BLaER1 treated with 17β-estradiol and CSF1 and Interleukin-3, amounts not matched to agents 10 nM and 100 nM (cell line): ENCODE results near the gene TMEM190.
"Not testable (repeated sequence)": the region's sequence is repeated elsewhere in the genome, so short reads cannot be mapped to it uniquely, and the experiment has no call there.

ENCODE experiments used
- H3K27ac ChIP-seq, 11 experiments: shearing (Covaris generic); formaldehyde crosslinking; 2 replicates each; pipeline ENCODE4 v1.8.1; 2022
- H3K27me3 ChIP-seq, 11 experiments: shearing (Covaris generic); formaldehyde crosslinking; 2 replicates each; pipeline ENCODE4 v1.8.1; 2022
- H3K36me3 ChIP-seq, 11 experiments: shearing (Covaris generic); formaldehyde crosslinking; 2 replicates each; pipeline ENCODE4 v1.8.1; 2022
- H3K4me1 ChIP-seq, 10 experiments: shearing (Covaris generic); formaldehyde crosslinking; 2 replicates each; pipeline ENCODE4 v1.8.1; 2022
- H3K4me2 ChIP-seq, 11 experiments: shearing (Covaris generic); formaldehyde crosslinking; 2 replicates each; pipeline ENCODE4 v1.8.1; 2022
- H3K4me3 ChIP-seq, 10 experiments: shearing (Covaris generic); formaldehyde crosslinking; 2 replicates each; pipeline ENCODE4 v1.8.1; 2022
- H3K9ac ChIP-seq, 11 experiments: shearing (Covaris generic); formaldehyde crosslinking; 2 replicates each; pipeline ENCODE4 v1.8.1; 2022
- H3K9me3 ChIP-seq, 11 experiments: shearing (Covaris generic); formaldehyde crosslinking; replicated peaks in 1 of 11; 2 replicates each; pipeline ENCODE4 v1.8.1; 2022
- H4K20me1 ChIP-seq, 11 experiments: shearing (Covaris generic); formaldehyde crosslinking; 2 replicates each; pipeline ENCODE4 v1.8.1; 2022
- Cebpa-rat ChIP-seq, 11 experiments: shearing (Covaris generic); IDR thresholded peaks; 2 replicates each; pipeline ENCODE4 v1.8.1; 2022

The TMEM190 gene

GRCh38 chr19:55407800-55408532 is 31.3 kb downstream of the TMEM190 start:
- Histone ChIP-seq H3K9ac (peak overlapping the region; percentile 97 to 100 (median 99)), H3K27ac (peak overlapping the region; percentile 91 to 99 (median 96)), H3K4me1 (peaks cover 37 to 46% (median 44%) of the 10 kb centered on the region in 10 experiments), H3K36me3 (peaks cover 23 to 39% (median 37%) of the 10 kb centered on the region in 11 experiments), H3K4me3 (peak overlapping the region; percentile 89 to 100 (median 98)), H3K4me2 (peak overlapping the region; percentile 44 to 100 (median 84)), H3K9me3 (peaks cover 0 to 26% (median 17%) of the 10 kb centered on the region in 11 experiments; a peak in 15 of 22 replicates), H3K27me3 (no peaks in the 10 kb centered on the region), H4K20me1 (peaks cover 8 to 46% (median 40%) of the 10 kb centered on the region in 11 experiments; a peak in 21 of 22 replicates)
- no peak for TF ChIP-seq Cebpa-rat (IDR thresholded peaks at IDR 0.05)

- no peak for TF ChIP-seq Cebpa-rat (IDR thresholded peaks at IDR 0.05)
- Histone ChIP-seq H4K20me1 (peaks cover 3 to 41% (median 35%) of the 10 kb centered on the region in 11 experiments; a peak in 21 of 22 replicates), H3K27ac (peak overlapping the region; percentile 91 to 99 (median 96)), H3K9me3 (peaks cover 0 to 26% (median 17%) of the 10 kb centered on the region in 11 experiments; a peak in 15 of 22 replicates), H3K4me2 (peak overlapping the region; percentile 44 to 88 (median 76)), H3K9ac (peak overlapping the region; percentile 69 to 100 (median 79)), H3K4me3 (peak overlapping the region; percentile 14 to 98 (median 51); a peak in 18 of 20 replicates), H3K27me3 (no peaks in the 10 kb centered on the region), H3K36me3 (peaks cover 18 to 34% (median 31%) of the 10 kb centered on the region in 11 experiments), H3K4me1 (peaks cover 36 to 41% (median 39%) of the 10 kb centered on the region in 10 experiments)
These were observed 31.9 kb downstream of the TMEM190 start for GRCh38 chr19:55408533-55408872.

GRCh38 chr19:55409179-55409578 is 32.6 kb downstream of the TMEM190 start:
- Histone ChIP-seq H3K27ac (peak overlapping the region in 8 of 11 experiments; percentile 91 to 99 (median 97); a peak in 15 of 22 replicates), H3K9me3 (peaks cover 0 to 26% (median 17%) of the 10 kb centered on the region in 11 experiments; a peak in 15 of 22 replicates), H3K36me3 (peaks cover 13 to 27% (median 25%) of the 10 kb centered on the region in 11 experiments), H3K4me1 (peaks cover 30 to 38% (median 33%) of the 10 kb centered on the region in 10 experiments), H4K20me1 (peaks cover 3 to 34% (median 28%) of the 10 kb centered on the region in 11 experiments; a peak in 21 of 22 replicates), H3K4me3 (peak overlapping the region in 1 of 10 experiments; percentile 52; a peak in 1 of 20 replicates), H3K4me2 (peak overlapping the region in 2 of 11 experiments; percentile 76 to 88; a peak in 3 of 22 replicates)
- not testable (repeated sequence) for H3K9ac ChIP-seq, H3K27me3 ChIP-seq

GRCh38 chr19:55410168-55410567 is 33.5 kb downstream of the TMEM190 start:
- H3K36me3 ChIP-seq = peaks cover 9 to 17% (median 16%) of the 10 kb centered on the region in 11 experiments; a peak in 21 of 22 replicates
- peaks cover 3 to 24% (median 18%) of the 10 kb centered on the region in 11 experiments; a peak in 21 of 22 replicates for H4K20me1 ChIP-seq
- no peak overlapping the region for H3K4me3 ChIP-seq
- peaks cover 21 to 29% (median 23%) of the 10 kb centered on the region in 10 experiments for H3K4me1 ChIP-seq
- no peak overlapping the region for H3K4me2 ChIP-seq
- H3K9ac ChIP-seq = no peak overlapping the region
- no peak overlapping the region for H3K27ac ChIP-seq
- peaks cover 0 to 26% (median 17%) of the 10 kb centered on the region in 11 experiments; a peak in 15 of 22 replicates for H3K9me3 ChIP-seq
- no peaks in the 10 kb centered on the region for H3K27me3 ChIP-seq
- no peak for TF ChIP-seq Cebpa-rat (IDR thresholded peaks at IDR 0.05)

- H3K9ac ChIP-seq = peak overlapping the region in 9 of 11 experiments; percentile 22 to 54 (median 42); a peak in 11 of 22 replicates
- no peaks in the 10 kb centered on the region for H4K20me1 ChIP-seq
- no peaks in the 10 kb centered on the region for H3K27me3 ChIP-seq
- H3K4me2 ChIP-seq = peak overlapping the region; percentile 42 to 83 (median 59); a peak in 20 of 22 replicates
- H3K4me1 ChIP-seq = peaks cover 32 to 57% (median 47%) of the 10 kb centered on the region in 10 experiments
- H3K36me3 ChIP-seq = no peaks in the 10 kb centered on the region; a peak in 1 of 22 replicates
- no peak for TF ChIP-seq Cebpa-rat (IDR thresholded peaks at IDR 0.05)
- peaks cover 0 to 17% (median 13%) of the 10 kb centered on the region in 11 experiments; a peak in 20 of 22 replicates for H3K9me3 ChIP-seq
- H3K27ac ChIP-seq = peak overlapping the region in 10 of 11 experiments; percentile 23 to 70 (median 40); a peak in 16 of 22 replicates
- H3K4me3 ChIP-seq = peak overlapping the region in 1 of 10 experiments; percentile 0; a peak in 1 of 20 replicates
These were observed 41.6 kb downstream of the TMEM190 start for GRCh38 chr19:55418185-55418584.

GRCh38 chr19:55419103-55419502 is 42.5 kb downstream of the TMEM190 start:
- Histone ChIP-seq H3K27ac (peak overlapping the region in 2 of 11 experiments; percentile 21 to 69; a peak in 2 of 22 replicates), H4K20me1 (no peaks in the 10 kb centered on the region), H3K4me1 (peaks cover 32 to 57% (median 46%) of the 10 kb centered on the region in 10 experiments), H3K4me3 (no peak overlapping the region), H3K36me3 (no peaks in the 10 kb centered on the region; a peak in 1 of 22 replicates), H3K9ac (no peak overlapping the region), H3K9me3 (peaks cover 0 to 17% (median 13%) of the 10 kb centered on the region in 11 experiments; a peak in 20 of 22 replicates), H3K4me2 (peak overlapping the region in 3 of 11 experiments; percentile 16 to 26 (median 18); a peak in 2 of 22 replicates), H3K27me3 (no peaks in the 10 kb centered on the region)
- TF ChIP-seq Cebpa-rat (IDR thresholded peaks at IDR 0.05) = no peak

GRCh38 chr19:55419624-55420236 is 43.1 kb downstream of the TMEM190 start:
- Histone ChIP-seq H3K4me2 (peak overlapping the region in 3 of 11 experiments; percentile 16 to 64 (median 26); a peak in 1 of 22 replicates), H3K27me3 (no peaks in the 10 kb centered on the region), H3K36me3 (no peaks in the 10 kb centered on the region; a peak in 1 of 22 replicates), H4K20me1 (no peaks in the 10 kb centered on the region), H3K4me1 (peaks cover 32 to 57% (median 46%) of the 10 kb centered on the region in 10 experiments), H3K27ac (peak overlapping the region in 4 of 11 experiments; percentile 2 to 69 (median 20); a peak in 4 of 22 replicates), H3K4me3 (peak overlapping the region in 1 of 10 experiments; percentile 20; a peak in 1 of 20 replicates), H3K9me3 (peaks cover 0 to 17% (median 13%) of the 10 kb centered on the region in 11 experiments; a peak in 20 of 22 replicates), H3K9ac (no peak overlapping the region)
- no peak for TF ChIP-seq Cebpa-rat (IDR thresholded peaks at IDR 0.05)

- H3K4me1 ChIP-seq = peaks cover 32 to 57% (median 46%) of the 10 kb centered on the region in 10 experiments
- H3K4me2 ChIP-seq = peak overlapping the region; percentile 54 to 82 (median 71)
- not testable (repeated sequence) for H3K36me3 ChIP-seq, H3K27me3 ChIP-seq, H3K4me3 ChIP-seq, H4K20me1 ChIP-seq
- peak overlapping the region in 6 of 11 experiments; percentile 40 to 51 (median 47); a peak in 9 of 22 replicates for H3K9ac ChIP-seq
- H3K9me3 ChIP-seq = peaks cover 0 to 17% (median 13%) of the 10 kb centered on the region in 11 experiments; a peak in 20 of 22 replicates
- peak overlapping the region in 8 of 11 experiments; percentile 56 to 76 (median 68); a peak in 16 of 22 replicates for H3K27ac ChIP-seq
These were observed 44.7 kb downstream of the TMEM190 start for GRCh38 chr19:55421281-55421680.
